H9 (cell line): Measurements from ENCODE around the gene SPTAN1. TPM values are rescaled to one million over a fixed set of nuclear protein-coding genes. Genes with fewer than 3 reads are reported as not detected.

Experiments
- DNase-seq: peaks from one replicate; pipeline ENCODE4 v3.0.0-alpha.2; 2017
- H2AFZ ChIP-seq: one replicate; pipeline ENCODE4 v1.6.1; 2013; ENCODE audit warnings: mild to moderate bottlenecking, low read length, control low read depth, moderate library complexity
- H2AK5ac ChIP-seq: 2 replicates; pipeline ENCODE4 v1.6.1; 2013; ENCODE audit warnings: low read length, control low read depth, mixed read lengths; ENCODE audit not compliant: insufficient read length
- H2BK120ac ChIP-seq: one replicate; pipeline ENCODE4 v1.6.1; 2013; ENCODE audit warnings: low read depth, mild to moderate bottlenecking, low read length, control low read depth, inconsistent platforms; ENCODE audit not compliant: poor library complexity, severe bottlenecking
- H2BK12ac ChIP-seq: 2 replicates; pipeline ENCODE4 v1.6.1; 2013; ENCODE audit warnings: low read length, control low read depth, mixed read lengths, low read depth; ENCODE audit not compliant: insufficient read length
- H2BK15ac ChIP-seq: 2 replicates; pipeline ENCODE4 v1.6.1; 2013; ENCODE audit warnings: low read depth, low read length, control low read depth
- H2BK20ac ChIP-seq: one replicate; pipeline ENCODE4 v1.6.1; 2013; ENCODE audit warnings: low read depth, mild to moderate bottlenecking, low read length, control low read depth, inconsistent platforms; ENCODE audit not compliant: poor library complexity, severe bottlenecking
- H2BK5ac ChIP-seq: 2 replicates; pipeline ENCODE4 v1.6.1; 2013; ENCODE audit warnings: low read length, control low read depth, mixed read lengths; ENCODE audit not compliant: insufficient read length
- H3K14ac ChIP-seq: 2 replicates; pipeline ENCODE4 v1.6.1; 2013; ENCODE audit warnings: low read length, control low read depth; ENCODE audit not compliant: insufficient read depth
- H3K18ac ChIP-seq: 2 replicates; pipeline ENCODE4 v1.6.1; 2013; ENCODE audit warnings: low read depth, mild to moderate bottlenecking, mixed read lengths, low read length, control low read depth; ENCODE audit not compliant: insufficient read length
- H3K23ac ChIP-seq: 2 replicates; pipeline ENCODE4 v1.6.1; 2013; ENCODE audit warnings: low read length, control low read depth, mixed read lengths, low read depth; ENCODE audit not compliant: insufficient read length
- H3K23me2 ChIP-seq: 2 replicates; pipeline ENCODE4 v1.6.1; 2013; ENCODE audit warnings: low read depth, mild to moderate bottlenecking, mixed read lengths, low read length, control low read depth; ENCODE audit not compliant: insufficient read length, poor library complexity, severe bottlenecking
- H3K27ac ChIP-seq: 2 replicates; pipeline ENCODE4 v1.5.1; 2013; ENCODE audit warnings: low read length, control low read depth, mixed read lengths, low read depth; ENCODE audit not compliant: insufficient read length
- H3K27me3 ChIP-seq: 2 replicates; pipeline ENCODE4 v1.6.1; 2013; ENCODE audit warnings: low read length, control low read depth, inconsistent platforms; ENCODE audit not compliant: insufficient read depth
- H3K4ac ChIP-seq: 2 replicates; pipeline ENCODE4 v1.6.1; 2013; ENCODE audit warnings: low read depth, mild to moderate bottlenecking, control low read depth, inconsistent platforms, low read length, moderate library complexity
- H3K4me1 ChIP-seq: 2 replicates; pipeline ENCODE4 v1.6.1; 2013; ENCODE audit warnings: low read length, control low read depth, inconsistent platforms; ENCODE audit not compliant: insufficient read depth
- H3K4me2 ChIP-seq: 2 replicates; pipeline ENCODE4 v1.6.1; 2013; ENCODE audit warnings: low read length, control low read depth, mixed read lengths; ENCODE audit not compliant: insufficient read length, insufficient read depth
- H3K56ac ChIP-seq: 2 replicates; pipeline ENCODE4 v1.6.1; 2013; ENCODE audit warnings: low read depth, mild to moderate bottlenecking, mixed read lengths, low read length, control low read depth; ENCODE audit not compliant: insufficient read length
- H3K79me1 ChIP-seq: 2 replicates; pipeline ENCODE4 v1.6.1; 2013; ENCODE audit warnings: low read depth, mild to moderate bottlenecking, moderate library complexity, low read length, control low read depth, inconsistent platforms; ENCODE audit not compliant: insufficient read depth, poor library complexity, severe bottlenecking
- H3K79me2 ChIP-seq: 2 replicates; pipeline ENCODE4 v1.6.1; 2013; ENCODE audit warnings: low read length, control low read depth, inconsistent platforms; ENCODE audit not compliant: insufficient read depth
- H3K9ac ChIP-seq: 2 replicates; pipeline ENCODE4 v1.6.1; 2013; ENCODE audit warnings: low read length, control low read depth, mixed read lengths; ENCODE audit not compliant: insufficient read length; ENCODE audit errors: extremely low read depth
- H3K9me3 ChIP-seq: one replicate; pipeline ENCODE4 v1.6.1; 2013; ENCODE audit warnings: low read depth, low read length, inconsistent platforms; ENCODE audit not compliant: control insufficient read depth
- H3T11ph ChIP-seq: one replicate; pipeline ENCODE4 v1.6.1; 2013; ENCODE audit warnings: mild to moderate bottlenecking, low read length, control low read depth, inconsistent platforms
- H4K20me1 ChIP-seq: one replicate; pipeline ENCODE4 v1.6.1; 2013; ENCODE audit not compliant: control insufficient read depth, insufficient read length, insufficient read depth
- H4K5ac ChIP-seq: 2 replicates; pipeline ENCODE4 v1.6.1; 2013; ENCODE audit warnings: low read depth, mild to moderate bottlenecking, mixed read lengths, low read length, control low read depth; ENCODE audit not compliant: insufficient read length
- H4K8ac ChIP-seq: replicated peaks from 2 replicates; pipeline ENCODE4 v1.6.1; 2013; ENCODE audit warnings: low read length, control low read depth, mixed read lengths, low read depth; ENCODE audit not compliant: insufficient read length
- H4K91ac ChIP-seq: 2 replicates; pipeline ENCODE4 v1.6.1; 2013; ENCODE audit warnings: low read depth, mild to moderate bottlenecking, moderate library complexity, mixed read lengths, low read length, control low read depth; ENCODE audit not compliant: insufficient read length
- H3K27ac Mint-ChIP-seq, 3 experiments: 2 replicates in 2 of 3; 3 replicates in 1 of 3; pipeline ENCODE4 v1.8.0; 2020 to 2021; ENCODE audit warnings: mixed read lengths in 3 of 3, mild to moderate bottlenecking in 1 of 3, moderate library complexity in 1 of 3
- H3K27me3 Mint-ChIP-seq: 2 replicates; pipeline ENCODE4 v1.8.0; 2021; ENCODE audit warnings: low read depth, mild to moderate bottlenecking, moderate library complexity, mixed read lengths
- H3K36me3 Mint-ChIP-seq, 3 experiments: 2 replicates in 2 of 3; 3 replicates in 1 of 3; pipeline ENCODE4 v1.8.0; 2020 to 2021; ENCODE audit warnings: low read depth in 3 of 3, mixed read lengths in 3 of 3; ENCODE audit not compliant: insufficient read depth in 1 of 3
- H3K4me1 Mint-ChIP-seq, 2 experiments: 2 replicates each; pipeline ENCODE4 v1.8.0; 2020; ENCODE audit warnings: mixed read lengths in 2 of 2
- H3K4me3 Mint-ChIP-seq, 2 experiments: 2 replicates in 1 of 2; 3 replicates in 1 of 2; pipeline ENCODE4 v1.8.0; 2020 to 2021; ENCODE audit warnings: mild to moderate bottlenecking in 2 of 2, mixed read lengths in 2 of 2, moderate library complexity in 1 of 2
- H3K9me3 Mint-ChIP-seq, 2 experiments: 2 replicates in 1 of 2; 3 replicates in 1 of 2; pipeline ENCODE4 v1.8.0; 2020; ENCODE audit warnings: mild to moderate bottlenecking in 2 of 2, mixed read lengths in 2 of 2, moderate library complexity in 1 of 2
- CTCF ChIP-seq: fragments of 200-600 bp; sonication (generic); conservative IDR thresholded peaks from 3 replicates; pipeline ENCODE4 v1.8.0; 2021; ENCODE audit warnings: antibody characterized with exemption, mild to moderate bottlenecking
- WGBS: extraction: QIAGEN DNeasy Blood & Tissue Kit; methylation state at CpG from one replicate; pipeline ENCODE4 v1.1.7; 2013; ENCODE audit warnings: missing lambda C conversion rate, low lambda C conversion rate, mixed read lengths; ENCODE audit not compliant: insufficient read length; ENCODE audit errors: extremely low coverage; 5-methylcytosine and 5-hydroxymethylcytosine counted together
- total RNA-seq: library from RNA; stranded (reverse); gene quantifications from 2 replicates; pipeline ENCODE4 v1.2.1, GENCODE V29; 2021

SPTAN1 gene
- total RNA-seq, 1 experiment from 2014 or later: 213 TPM

- WGBS: no CpG with 5 or more reads among the region's 4 CpGs
Measured at GRCh38 chr9:128638580-128638979, 86.2 kb downstream of the SPTAN1 start.

More at GRCh38 chr9:128638580-128638979, 86.2 kb downstream of the SPTAN1 start:
- no peak for DNase-seq
- H4K20me1 ChIP-seq: no peaks in the 10 kb centered on the region
- no peak overlapping the region for H3K4me2 ChIP-seq
- H3K27ac Mint-ChIP-seq: no peak overlapping the region
- H3K23me2 ChIP-seq: peaks cover 5% of the 10 kb centered on the region
- H3K4me1 ChIP-seq: no peaks in the 10 kb centered on the region
- H2BK120ac ChIP-seq: no peak overlapping the region
- no peak overlapping the region for H3K14ac ChIP-seq
- no peak overlapping the region for H2BK20ac ChIP-seq
- H3T11ph ChIP-seq: no peak overlapping the region
- no peak overlapping the region for H3K4ac ChIP-seq
- H3K27ac ChIP-seq: no peak overlapping the region
- no peak overlapping the region for H2BK5ac ChIP-seq
- no peaks in the 10 kb centered on the region for H3K27me3 Mint-ChIP-seq
- no peak overlapping the region for H3K23ac ChIP-seq
- no peak overlapping the region for H3K56ac ChIP-seq
- no peak overlapping the region for H4K91ac ChIP-seq
- no peak overlapping the region for H2BK15ac ChIP-seq
- no peak overlapping the region for H3K9ac ChIP-seq
- H4K5ac ChIP-seq: no peak overlapping the region
- H3K4me1 Mint-ChIP-seq: peaks cover 6 to 7% of the 10 kb centered on the region in 2 experiments; a peak in 3 of 4 replicates
- H3K27me3 ChIP-seq: no peaks in the 10 kb centered on the region
- no peaks in the 10 kb centered on the region for H3K9me3 ChIP-seq
- peaks cover 10 to 42% (median 39%) of the 10 kb centered on the region in 3 experiments for H3K36me3 Mint-ChIP-seq
- no peak overlapping the region for H2AFZ ChIP-seq
- no peak for TF ChIP-seq CTCF
- no peak overlapping the region for H2AK5ac ChIP-seq
- H3K79me2 ChIP-seq: no peaks in the 10 kb centered on the region
- H2BK12ac ChIP-seq: no peak overlapping the region
- no peak overlapping the region for H3K4me3 Mint-ChIP-seq
- no peak overlapping the region for H4K8ac ChIP-seq
- no peak overlapping the region for H3K18ac ChIP-seq
- H3K79me1 ChIP-seq: peaks cover 2% of the 10 kb centered on the region
- no peaks in the 10 kb centered on the region for H3K9me3 Mint-ChIP-seq
